Right lobe of liver (tissue), 6 donors: Measurements from ENCODE around the gene ERVMER34-1. TPM values are rescaled to one million over a fixed set of nuclear protein-coding genes. Genes with fewer than 3 reads are reported as not detected.

Experiments used
- ATAC-seq, 4 donors: fragments of 200-7000 bp; cut with Tn5 transposase; one replicate each; pipeline ENCODE4 v1.9.1; 2020; ENCODE audit warnings: mild to moderate bottlenecking in 4 of 4, moderate library complexity in 4 of 4
- DNase-seq, 3 donors: peaks; one replicate each; pipeline ENCODE4 v3.0.0-alpha.2; 2020
- H3K27ac ChIP-seq, 3 donors: fragments of 200-600 bp; one replicate each; pipeline ENCODE4 v1.8.0; 2022
- H3K27me3 ChIP-seq, 2 donors: fragments of 200-600 bp; one replicate each; pipeline ENCODE4 v1.8.0; 2022
- H3K36me3 ChIP-seq, 4 donors: fragments of 200-600 bp; sonication (generic) in 1 of 4; one replicate each; pipeline versions ENCODE4 v1.5.1 to v1.8.0; 2017 to 2022; ENCODE audit warnings: control low read depth in 1 of 4
- H3K4me1 ChIP-seq, 4 donors: fragments of 200-600 bp; sonication (generic) in 1 of 4; one replicate each; pipeline versions ENCODE4 v1.5.1 to v1.8.0; 2017 to 2022; ENCODE audit warnings: control low read depth in 1 of 4
- H3K4me3 ChIP-seq, 3 donors: fragments of 200-600 bp; one replicate each; pipeline ENCODE4 v1.8.0; 2022
- H3K9me3 ChIP-seq, 4 donors: fragments of 200-600 bp; sonication (generic) in 1 of 4; one replicate each; pipeline versions ENCODE4 v1.5.1 to v1.8.0; 2017 to 2022; ENCODE audit warnings: control low read depth in 1 of 4
- POLR2A ChIP-seq: fragments of 450-650 bp; IDR thresholded peaks from one replicate; pipeline ENCODE4 v1.6.1; 2017; ENCODE audit warnings: antibody characterized with exemption, mild to moderate bottlenecking
- WGBS: methylation state at CpG from one replicate; pipeline ENCODE4 v1.1.6; 2018; ENCODE audit warnings: low coverage, low lambda C conversion rate; ENCODE audit not compliant: insufficient coverage; ENCODE audit errors: missing lambda C conversion rate; 5-methylcytosine and 5-hydroxymethylcytosine counted together
- intact Hi-C, 2 donors: fragments of 100-400 bp; cut with DNase I; formaldehyde crosslinking; loops; one replicate each; pipeline versions ENCODE4 v1.11.2 to v1.14.1; 2022
- long read RNA-seq: library from polyadenylated mRNA; unstranded; transcript quantifications from one replicate; pipeline ENCODE4 v2.0.0, GENCODE V29; 2019
- total RNA-seq, 6 experiments: library from RNA; depleted of rRNA in 2 of 6; stranded (reverse); fragments of >200 nt in 2 of 6; fragmentation: NEBNext Ultra II Directional in 3 of 6; extraction: Animal tissue kit (Norgen Biotek cat#: 25700) in 3 of 6; gene quantifications; one replicate each; pipeline versions ENCODE4 v1.1.0 to v1.2.4, GENCODE V29; 2016 to 2023
- TF ChIP-seq, protein P1 (sequence below), 4 donors: fragments of 200-600 bp in 3 of 4; fragments of 450-650 bp in 1 of 4; IDR thresholded peaks; one replicate each; pipeline versions ENCODE4 v1.5.1 to v1.8.0; 2016 to 2022; ENCODE audit warnings: antibody characterized with exemption in 4 of 4, mild to moderate bottlenecking in 2 of 4
- donor health status: DM: no; HTN: yes; CAD: no.
- donor health status: DM: no; HTN: no; CAD: no.
- donor health status: DM: no; HTN: no; CAD: no.
- donor health status: DM: no; HTN: yes; CAD: no.
- donor health status: DM: no; HTN: yes; CAD: no.

Gene ERVMER34-1, protein sequence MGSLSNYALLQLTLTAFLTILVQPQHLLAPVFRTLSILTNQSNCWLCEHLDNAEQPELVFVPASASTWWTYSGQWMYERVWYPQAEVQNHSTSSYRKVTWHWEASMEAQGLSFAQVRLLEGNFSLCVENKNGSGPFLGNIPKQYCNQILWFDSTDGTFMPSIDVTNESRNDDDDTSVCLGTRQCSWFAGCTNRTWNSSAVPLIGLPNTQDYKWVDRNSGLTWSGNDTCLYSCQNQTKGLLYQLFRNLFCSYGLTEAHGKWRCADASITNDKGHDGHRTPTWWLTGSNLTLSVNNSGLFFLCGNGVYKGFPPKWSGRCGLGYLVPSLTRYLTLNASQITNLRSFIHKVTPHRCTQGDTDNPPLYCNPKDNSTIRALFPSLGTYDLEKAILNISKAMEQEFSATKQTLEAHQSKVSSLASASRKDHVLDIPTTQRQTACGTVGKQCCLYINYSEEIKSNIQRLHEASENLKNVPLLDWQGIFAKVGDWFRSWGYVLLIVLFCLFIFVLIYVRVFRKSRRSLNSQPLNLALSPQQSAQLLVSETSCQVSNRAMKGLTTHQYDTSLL
- under 1 TPM in 4 of 6 experiments, not detected in 2; 0.04 to 0.20 (median 0.15) TPM for total RNA-seq
- long read RNA-seq = 0 reads

DNA sequence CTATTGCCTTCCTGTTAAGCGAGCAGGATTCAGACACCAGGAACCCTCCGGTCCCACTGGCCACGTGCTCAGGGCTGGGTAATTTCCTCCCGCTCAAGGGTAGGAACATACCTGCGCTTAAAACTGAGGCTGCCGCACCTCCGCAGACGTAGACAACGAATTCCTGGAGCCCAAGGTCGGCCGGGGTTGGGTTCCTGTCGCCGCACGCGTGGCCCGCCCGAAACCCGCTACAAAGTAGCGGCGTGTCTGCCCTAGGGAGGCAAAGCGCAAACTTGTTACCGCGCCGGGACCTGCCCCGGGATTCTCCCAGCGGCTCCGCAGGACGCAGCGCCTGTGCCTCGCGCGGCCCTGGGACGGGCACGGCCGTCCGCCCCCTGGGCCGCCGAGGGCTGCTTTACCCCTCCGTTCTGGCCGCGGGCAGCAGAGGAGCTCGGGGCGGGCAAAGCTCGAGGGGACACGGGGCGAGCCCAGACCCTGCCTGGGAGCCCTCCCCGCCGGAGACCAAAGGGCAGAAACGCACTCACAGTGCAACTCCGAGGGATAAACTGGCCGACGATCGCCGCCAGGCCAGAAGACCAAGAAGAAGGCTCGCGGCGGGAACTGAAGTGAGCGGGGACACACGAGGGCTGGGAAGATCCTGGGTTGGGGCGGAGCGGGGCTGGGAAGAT is at the start of gene ERVMER34-1:
Gene ERVMER34-1 (minus strand): TSS at position 607 of the 668 bp plus-strand sequence. CDS start 5,905 bp downstream, outside the sequence.
- H3K36me3 ChIP-seq = no peaks in the 10 kb centered on the region
- H3K27ac ChIP-seq = no peak within 1 kb of the TSS
- intact Hi-C loops = no loop called here
- ATAC-seq = peak; percentile 70 to 79 (median 74)
- H3K9me3 ChIP-seq = no peaks in the 10 kb centered on the region
- H3K4me1 ChIP-seq = peaks cover 0 to 7% (median 0%) of the 10 kb centered on the region in 4 donors
- peak within 1 kb of the TSS; percentile 37 to 54 (median 44) for H3K4me3 ChIP-seq
- 0% methylated on average over 16 of the region's 61 CpGs for WGBS
- TF ChIP-seq POLR2A = no peak
- TF ChIP-seq, protein P1, sequence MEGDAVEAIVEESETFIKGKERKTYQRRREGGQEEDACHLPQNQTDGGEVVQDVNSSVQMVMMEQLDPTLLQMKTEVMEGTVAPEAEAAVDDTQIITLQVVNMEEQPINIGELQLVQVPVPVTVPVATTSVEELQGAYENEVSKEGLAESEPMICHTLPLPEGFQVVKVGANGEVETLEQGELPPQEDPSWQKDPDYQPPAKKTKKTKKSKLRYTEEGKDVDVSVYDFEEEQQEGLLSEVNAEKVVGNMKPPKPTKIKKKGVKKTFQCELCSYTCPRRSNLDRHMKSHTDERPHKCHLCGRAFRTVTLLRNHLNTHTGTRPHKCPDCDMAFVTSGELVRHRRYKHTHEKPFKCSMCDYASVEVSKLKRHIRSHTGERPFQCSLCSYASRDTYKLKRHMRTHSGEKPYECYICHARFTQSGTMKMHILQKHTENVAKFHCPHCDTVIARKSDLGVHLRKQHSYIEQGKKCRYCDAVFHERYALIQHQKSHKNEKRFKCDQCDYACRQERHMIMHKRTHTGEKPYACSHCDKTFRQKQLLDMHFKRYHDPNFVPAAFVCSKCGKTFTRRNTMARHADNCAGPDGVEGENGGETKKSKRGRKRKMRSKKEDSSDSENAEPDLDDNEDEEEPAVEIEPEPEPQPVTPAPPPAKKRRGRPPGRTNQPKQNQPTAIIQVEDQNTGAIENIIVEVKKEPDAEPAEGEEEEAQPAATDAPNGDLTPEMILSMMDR (IDR thresholded peaks at IDR 0.05) = no peak
- peak; percentile 27 to 54 (median 51) for DNase-seq
- H3K27me3 ChIP-seq = no peaks in the 10 kb centered on the region

DNA sequence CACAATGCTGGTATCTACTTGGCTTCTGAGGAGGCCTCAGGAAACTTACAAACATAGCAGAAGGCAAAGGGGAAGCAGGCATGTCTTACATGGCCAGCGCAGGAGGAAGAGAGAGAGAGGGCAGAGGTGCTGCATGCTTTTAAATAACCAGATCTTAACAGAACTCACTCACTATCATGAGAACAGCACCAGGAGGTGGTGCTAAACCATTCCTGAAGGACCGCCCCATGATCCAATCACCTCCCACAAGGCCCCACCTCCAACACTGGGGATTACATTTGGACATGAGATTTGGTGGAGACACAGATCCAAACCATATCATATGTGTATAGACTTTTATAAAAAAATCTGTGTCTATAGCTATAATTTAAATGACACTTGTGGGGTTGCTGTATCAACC is 48.6 kb upstream of the ERVMER34-1 start:
- Histone ChIP-seq H3K4me3 (no peak overlapping the region), H3K27me3 (no peaks in the 10 kb centered on the region), H3K4me1 (no peaks in the 10 kb centered on the region), H3K36me3 (no peaks in the 10 kb centered on the region), H3K9me3 (no peaks in the 10 kb centered on the region), H3K27ac (no peak overlapping the region)
- TF ChIP-seq, protein P1 (IDR thresholded peaks at IDR 0.05) = no peak
- TF ChIP-seq POLR2A = no peak
- ATAC-seq = no peak
- DNase-seq = no peak
- WGBS = 90% methylated on average over 2 of the region's 2 CpGs
- intact Hi-C loops = no loop called here

DNA sequence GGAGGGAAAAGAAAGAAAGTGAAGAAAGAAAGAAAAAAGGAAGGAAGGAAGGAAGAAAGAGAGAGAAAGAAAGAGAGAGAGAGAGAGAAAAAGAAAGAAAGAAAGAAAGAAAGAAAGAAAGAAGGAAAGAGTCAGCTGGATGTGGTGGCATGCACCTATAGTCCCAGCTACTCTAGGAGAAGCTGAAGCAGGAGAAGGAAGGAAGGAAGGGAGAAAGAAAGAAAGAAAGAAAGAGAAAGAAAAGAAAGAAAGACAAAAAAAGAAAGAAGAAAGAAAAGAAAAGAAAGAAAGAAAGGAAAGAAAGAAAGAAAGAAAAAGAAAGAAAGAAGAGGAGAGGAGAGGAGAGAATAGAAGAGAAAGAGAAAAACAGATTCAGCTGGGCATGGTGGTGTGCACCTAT is 44.3 kb upstream of the ERVMER34-1 start:
- Histone ChIP-seq H3K27me3 (no peaks in the 10 kb centered on the region), H3K4me3 (no peak overlapping the region), H3K9me3 (no peaks in the 10 kb centered on the region), H3K4me1 (no peaks in the 10 kb centered on the region), H3K36me3 (no peaks in the 10 kb centered on the region), H3K27ac (no peak overlapping the region)
- DNase-seq = no peak
- intact Hi-C loops = no loop called here
- TF ChIP-seq, protein P1 (IDR thresholded peaks at IDR 0.05) = no peak
- ATAC-seq = no peak

DNA sequence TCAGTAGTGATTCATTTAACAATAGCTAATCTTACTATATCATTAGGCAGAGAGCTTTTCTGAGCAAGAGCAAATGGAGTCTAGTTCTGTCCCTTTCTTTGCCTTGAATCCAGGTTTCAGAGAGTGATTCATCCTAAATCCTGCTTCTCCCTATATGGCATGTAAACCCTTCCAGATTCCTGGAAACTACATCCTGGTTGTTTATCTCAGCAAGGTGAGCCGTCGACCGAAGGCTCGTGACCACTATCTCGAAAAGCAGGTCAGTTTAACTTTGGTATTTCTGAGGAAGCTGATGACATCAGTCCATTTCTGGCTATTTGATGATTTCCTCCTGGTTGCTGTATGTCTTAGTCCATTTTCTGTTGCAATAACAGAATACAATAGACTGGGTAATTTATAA is 40.7 kb upstream of the ERVMER34-1 start:
- Histone ChIP-seq H3K27ac (no peak overlapping the region), H3K4me3 (no peak overlapping the region), H3K36me3 (no peaks in the 10 kb centered on the region), H3K4me1 (no peaks in the 10 kb centered on the region), H3K9me3 (no peaks in the 10 kb centered on the region), H3K27me3 (no peaks in the 10 kb centered on the region)
- WGBS = 95% methylated on average over 5 of the region's 5 CpGs
- DNase-seq (no peak), ATAC-seq (no peak)
- intact Hi-C loops = no loop called here
- no peak for TF ChIP-seq POLR2A
- TF ChIP-seq, protein P1 (IDR thresholded peaks at IDR 0.05) = no peak
